GM18520 (cell line): ENCODE measurements around the gene DYRK1B.

Experiments
- ATAC-seq: cut with Tn5 transposase; IDR thresholded peaks from one replicate; pipeline ENCODE4 v1.9.1; 2021; ENCODE audit not compliant: unreplicated experiment

DYRK1B gene

DNA sequence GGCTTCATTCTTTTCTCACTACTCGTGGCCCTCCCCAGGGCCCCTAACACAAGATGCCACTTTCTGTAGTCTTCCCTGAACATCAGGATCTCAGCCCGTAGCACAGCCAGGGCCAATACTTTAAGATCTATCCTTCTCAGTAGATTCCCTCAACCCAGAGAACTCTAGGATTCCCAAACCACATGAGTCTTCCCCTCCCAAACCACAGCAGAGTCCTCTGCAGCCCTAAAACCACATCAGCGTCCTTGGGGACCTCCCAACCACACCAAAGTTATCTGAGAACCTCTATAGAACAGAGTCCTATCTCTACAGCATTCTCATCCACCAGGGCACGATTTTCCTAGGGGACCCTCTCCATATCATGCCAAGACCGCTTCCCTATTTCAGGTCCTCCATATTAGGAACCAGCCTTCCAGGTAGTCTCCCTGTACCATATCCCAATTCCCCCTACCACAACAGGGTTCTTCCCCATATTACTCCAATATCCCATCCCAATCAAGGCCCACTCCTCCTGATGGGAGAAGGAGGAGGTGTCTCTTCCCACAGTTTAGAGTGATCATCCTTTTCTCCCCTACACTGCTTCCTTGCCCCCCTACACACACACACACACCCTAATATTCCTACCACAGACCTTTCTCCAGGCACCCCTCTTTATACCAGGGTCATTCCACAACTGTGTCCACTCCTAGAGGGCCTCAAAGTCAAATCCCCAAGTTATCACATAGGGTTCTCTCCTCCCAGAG lies 1.4 kb downstream of the DYRK1B start:
- ATAC-seq, result no peak

GRCh38 chr19:39831679-39832078 lies 2.3 kb downstream of the DYRK1B start:
- ATAC-seq, result no peak

DNA sequence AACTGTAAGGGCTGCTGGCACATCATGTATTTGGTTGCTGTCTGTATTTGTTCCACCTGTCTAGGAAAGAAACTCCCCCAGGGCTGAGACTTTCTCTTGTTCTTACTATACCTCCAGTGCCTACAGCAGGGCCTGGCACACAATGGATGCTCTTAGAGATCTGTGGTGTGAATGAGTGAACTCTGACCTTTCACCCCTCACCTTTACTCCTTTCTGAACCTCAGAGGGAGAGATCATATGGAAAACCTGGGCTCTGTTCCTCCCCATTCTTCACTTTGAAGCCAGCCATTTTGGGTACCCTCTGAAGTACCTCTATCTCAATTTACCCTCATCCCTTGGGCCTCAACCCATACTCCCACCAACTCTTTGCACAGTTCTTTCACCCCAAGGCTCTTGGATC lies 3.1 kb downstream of the DYRK1B start:
- no peak for ATAC-seq

GRCh38 chr19:39830406-39830805 lies 3.6 kb downstream of the DYRK1B start:
- no peak for ATAC-seq

GRCh38 chr19:39829702-39830275 lies 4.2 kb downstream of the DYRK1B start:
- ATAC-seq, result no peak

DNA sequence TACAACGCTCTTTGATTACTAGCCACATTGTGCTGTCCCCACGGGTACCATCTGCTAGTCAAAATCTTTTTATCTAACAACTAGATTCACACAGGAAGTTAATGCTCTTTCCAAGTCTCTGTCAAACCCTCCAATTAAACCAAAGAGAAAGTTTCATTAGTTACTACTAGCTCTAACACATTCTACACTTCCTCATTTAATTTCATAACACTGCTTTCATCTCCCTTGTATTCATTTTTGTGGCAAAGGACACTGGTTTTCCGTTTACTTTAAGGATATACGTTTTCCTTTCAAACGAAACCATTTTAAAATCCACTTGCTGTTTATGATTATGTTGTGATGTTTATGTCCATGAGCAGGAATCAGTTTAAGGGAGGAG lies 5.3 kb downstream of the DYRK1B start:
- no peak for ATAC-seq

DNA sequence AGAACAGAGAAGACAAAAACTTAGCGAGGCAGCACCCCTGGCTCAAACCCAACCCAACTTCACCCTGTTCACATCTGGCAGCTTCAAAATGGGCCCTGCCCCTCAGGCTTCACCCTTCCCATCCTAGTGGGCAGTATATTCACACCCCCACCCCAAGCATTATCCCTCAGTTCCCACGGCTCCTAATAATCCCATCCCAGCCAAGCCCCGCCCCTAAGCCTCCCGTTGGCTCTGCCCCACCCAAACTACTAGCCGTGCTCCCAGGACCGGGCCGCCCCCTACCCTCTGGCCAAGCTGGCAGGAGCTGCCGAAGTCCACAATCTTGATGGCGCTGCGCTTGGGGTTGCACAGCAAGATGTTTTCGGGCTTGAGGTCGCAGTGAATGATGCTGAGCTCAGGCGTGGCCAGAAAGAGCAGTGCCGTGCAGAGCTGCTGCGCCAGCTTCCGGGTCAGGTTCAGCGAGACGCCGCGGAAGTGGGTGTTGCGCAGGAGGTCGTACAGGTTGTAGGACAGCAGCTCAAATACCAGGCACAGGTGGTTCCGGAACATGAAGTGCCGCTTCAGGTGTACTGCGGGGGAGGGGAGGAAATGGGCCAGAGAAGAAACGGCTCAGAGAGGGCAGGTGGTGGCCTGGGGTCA lies 5.8 kb downstream of the DYRK1B start:
- ATAC-seq, result no peak

GRCh38 chr19:39827216-39827615 lies 6.7 kb downstream of the DYRK1B start:
- no peak for ATAC-seq

GRCh38 chr19:39826311-39826945 lies 7.5 kb downstream of the DYRK1B start:
- no peak for ATAC-seq

- ATAC-seq, result no peak
These were observed 8.4 kb downstream of the DYRK1B start for GRCh38 chr19:39825531-39826076.

GRCh38 chr19:39825093-39825463 lies 8.9 kb downstream of the DYRK1B start:
- no peak for ATAC-seq

DNA sequence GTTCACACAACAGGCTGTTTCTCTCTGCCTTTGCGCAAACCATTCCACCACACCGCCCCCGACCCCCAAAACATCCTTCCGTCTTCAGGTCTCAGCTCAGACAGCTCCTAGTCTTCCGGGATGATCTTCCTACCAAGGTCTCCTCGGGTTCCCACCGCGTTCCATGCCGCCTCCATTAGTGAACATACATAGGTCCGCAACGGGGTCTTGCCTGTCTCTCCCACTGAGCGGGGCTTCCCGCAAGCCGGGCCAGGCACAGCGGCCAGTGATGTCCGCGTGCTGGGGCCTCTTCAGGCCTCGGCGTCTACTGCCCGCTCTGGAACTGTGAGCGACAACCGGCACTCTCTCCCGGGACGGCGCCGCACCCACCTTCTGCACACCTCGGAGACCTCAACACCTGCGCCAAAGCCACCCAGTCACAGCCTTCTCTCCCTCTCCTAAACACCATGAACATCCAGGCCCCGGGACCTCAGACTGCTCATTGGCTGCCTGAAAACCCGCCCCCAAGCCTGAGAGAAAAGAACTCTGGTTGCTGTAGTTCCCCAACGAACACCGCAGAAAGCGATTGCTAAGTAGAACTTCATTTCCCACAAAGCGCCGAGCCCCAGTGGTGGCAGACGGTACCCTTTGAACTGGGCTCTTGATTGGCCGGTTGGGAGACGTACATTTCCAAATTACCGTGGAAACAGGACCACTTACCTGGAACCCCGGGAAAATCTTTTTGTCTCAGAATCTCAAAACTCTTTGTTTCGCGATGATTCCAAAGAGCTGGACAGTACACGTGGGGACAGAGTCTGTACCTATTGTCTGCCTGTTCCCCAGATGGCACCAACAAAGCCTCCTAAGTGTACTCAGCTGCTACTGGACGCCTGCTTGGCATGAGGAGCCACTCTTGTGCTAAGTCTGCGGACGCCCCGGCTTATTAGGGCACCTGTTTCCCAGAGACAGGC lies 9.5 kb downstream of the DYRK1B start:
- ATAC-seq, result peak; percentile 76

- ATAC-seq, result no peak
These were observed 10.3 kb downstream of the DYRK1B start for GRCh38 chr19:39823686-39824085.

DNA sequence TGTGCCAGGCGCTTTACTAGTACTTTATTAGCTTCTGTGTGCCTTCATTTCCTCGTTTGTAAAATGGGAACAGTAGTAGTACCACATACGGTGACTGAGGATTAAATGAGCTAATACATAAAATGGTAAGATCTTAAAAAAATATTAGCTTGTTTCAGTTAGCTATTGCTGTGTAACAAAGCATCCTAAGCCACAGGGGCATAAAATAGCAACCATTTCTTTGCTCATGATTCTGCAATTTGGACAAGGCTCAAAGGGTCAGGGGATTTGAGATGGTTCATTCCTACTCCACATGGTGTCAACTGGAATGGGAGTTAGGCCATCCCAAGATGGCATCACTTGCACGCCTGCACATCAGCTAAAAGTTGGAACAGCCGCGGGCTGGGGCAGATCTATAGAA lies 13.3 kb downstream of the DYRK1B start:
- no peak for ATAC-seq

DNA sequence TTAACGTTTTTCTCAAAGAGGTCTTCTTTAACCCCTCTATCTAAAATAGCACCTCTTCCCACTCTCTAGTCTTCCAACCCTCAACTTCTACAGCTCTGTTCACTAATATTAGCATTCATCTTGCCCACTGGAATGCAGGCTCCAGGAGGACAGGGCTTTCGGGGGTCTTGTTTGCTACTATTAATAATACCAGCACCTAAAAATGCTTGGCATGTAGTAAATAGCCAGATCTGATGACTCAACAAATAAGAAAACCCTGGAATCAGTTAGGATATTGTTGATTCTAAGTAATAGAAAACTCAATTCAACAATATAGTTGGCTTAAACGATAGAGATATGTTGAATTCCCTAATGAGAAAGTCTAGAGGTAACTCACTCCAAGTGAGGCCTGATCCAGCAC lies 14.2 kb downstream of the DYRK1B start:
- ATAC-seq, result no peak

DNA sequence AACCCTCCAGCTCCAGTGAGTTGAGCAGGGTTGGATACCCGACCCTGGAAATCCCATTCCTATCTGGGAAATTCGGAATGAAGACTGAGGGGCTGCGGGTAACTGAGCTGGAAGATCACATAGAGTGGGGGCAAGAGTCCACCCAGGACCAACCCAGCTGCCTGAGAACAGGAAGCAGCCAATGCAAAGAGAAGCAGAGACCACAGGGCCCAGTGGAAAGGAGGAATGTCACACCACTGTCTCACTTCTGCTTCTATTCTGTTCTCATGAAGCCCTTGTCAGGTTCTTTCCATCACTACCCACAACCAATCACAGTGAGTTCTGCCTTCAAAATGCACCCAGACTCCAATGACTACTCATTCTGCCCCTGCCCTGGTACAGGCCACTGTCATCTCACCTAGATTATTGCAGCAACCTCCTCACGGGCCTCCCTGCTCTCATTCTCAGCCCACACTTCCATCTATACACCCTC lies 15.3 kb downstream of the DYRK1B start:
- peak; percentile 75 for ATAC-seq

- ATAC-seq, result no peak
These were observed 15.9 kb downstream of the DYRK1B start for GRCh38 chr19:39817888-39818561.

DNA sequence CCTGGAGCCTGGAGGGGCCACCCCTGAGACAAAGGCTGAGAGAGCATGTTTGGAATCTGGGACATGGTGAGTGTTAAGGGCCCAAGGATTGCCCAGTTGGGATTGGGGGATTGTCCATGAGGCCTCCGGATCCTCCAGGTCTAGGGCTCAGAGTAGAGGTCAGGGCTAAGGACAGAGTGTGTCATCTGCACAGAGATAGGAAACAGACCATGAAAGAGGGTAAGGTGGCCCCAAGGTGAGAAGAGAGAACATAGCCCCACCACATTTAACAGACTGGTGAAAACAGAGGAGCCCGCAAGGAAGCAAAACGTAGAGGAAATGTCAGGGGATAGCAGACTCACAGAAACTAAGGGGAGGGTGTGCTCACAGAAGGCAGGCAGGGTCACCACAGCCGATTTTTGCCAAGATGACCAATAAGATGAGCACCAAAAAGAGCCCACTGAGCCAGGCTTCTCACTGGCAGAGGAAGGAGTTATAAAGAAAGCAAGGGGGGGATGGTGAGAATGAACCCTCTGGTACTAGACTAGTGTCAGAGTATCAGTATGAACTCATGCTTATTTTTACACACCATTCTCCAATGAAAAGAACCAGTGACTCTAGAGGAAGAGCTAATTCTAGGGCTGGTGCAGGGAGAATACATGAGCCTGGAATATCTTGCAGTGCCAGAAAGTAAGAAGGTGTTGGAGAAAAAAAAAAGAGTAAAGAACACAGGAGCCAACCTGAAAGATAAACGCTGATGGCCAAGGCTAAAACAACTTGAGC lies 17.5 kb downstream of the DYRK1B start:
- ATAC-seq, result no peak

DNA sequence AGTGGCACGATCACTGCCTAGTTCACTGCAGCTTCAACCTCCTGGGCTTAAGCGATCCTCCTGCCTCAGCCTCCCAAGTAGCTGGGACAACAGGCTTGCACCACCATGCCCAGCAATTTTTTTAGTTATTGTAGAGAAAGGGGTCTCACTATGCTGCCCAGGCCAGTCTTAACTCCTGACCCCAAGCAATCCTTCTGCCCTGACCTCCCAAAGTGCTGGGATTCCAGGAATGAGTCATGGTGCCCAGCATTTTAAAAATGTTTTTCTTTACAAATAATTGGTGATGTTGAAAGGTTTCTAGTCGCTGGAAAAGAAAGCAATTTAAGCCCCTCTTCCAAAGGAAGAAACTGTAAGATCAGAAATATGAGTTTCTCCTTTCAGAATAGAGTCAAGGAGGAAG lies 19.4 kb downstream of the DYRK1B start:
- no peak for ATAC-seq
